Activated naive CD4-positive, alpha-beta T cell treated with anti-CD3 and anti-CD28 coated beads, Interleukin-2, amount 10 ng/mL, durations not matched to agents 7 days and 5 days (primary cell): ENCODE data around the gene ZBTB24.
A peak's percentile ranks its signal among the peaks of the same experiment; 100 is the strongest.

Experiments used
- CTCF ChIA-PET: fragments of 350-600 bp; sonication (Branson Sonifier 250); formaldehyde crosslinking; loops from one replicate; lab custom pipeline; 2021; ENCODE audit warnings: antibody characterized with exemption; lab: Charles Lee
- DNase-seq: peaks from one replicate; pipeline ENCODE4 v3.0.0-alpha.2; 2020
- H3K27ac Mint-ChIP-seq: one replicate; pipeline ENCODE4 v1.8.0; 2021; ENCODE audit warnings: mild to moderate bottlenecking, moderate library complexity, mixed read lengths
- H3K27me3 Mint-ChIP-seq: one replicate; pipeline ENCODE4 v1.8.0; 2021; ENCODE audit warnings: mild to moderate bottlenecking, mixed read lengths
- H3K36me3 Mint-ChIP-seq: one replicate; pipeline ENCODE4 v1.8.0; 2021; ENCODE audit warnings: mixed read lengths
- H3K4me1 Mint-ChIP-seq: one replicate; pipeline ENCODE4 v1.8.0; 2021; ENCODE audit warnings: mixed read lengths
- H3K4me3 Mint-ChIP-seq: one replicate; pipeline ENCODE4 v1.8.0; 2021; ENCODE audit warnings: mild to moderate bottlenecking, moderate library complexity, mixed read lengths
- H3K9me3 Mint-ChIP-seq: one replicate; pipeline ENCODE4 v1.8.0; 2021; ENCODE audit warnings: mixed read lengths

ZBTB24 gene

GRCh38 chr6:109511832-109512231 lies 28.8 kb upstream of the ZBTB24 start:
- Mint-ChIP-seq H3K4me3 (no peak overlapping the region), H3K9me3 (peaks cover 3% of the 10 kb centered on the region), H3K4me1 (peaks cover 22% of the 10 kb centered on the region), H3K36me3 (no peaks in the 10 kb centered on the region), H3K27ac (no peak overlapping the region), H3K27me3 (peaks cover 10% of the 10 kb centered on the region)
- CTCF ChIA-PET: no interaction called here
- no peak for DNase-seq

GRCh38 chr6:109510358-109510757 lies 27.3 kb upstream of the ZBTB24 start:
- H3K36me3 Mint-ChIP-seq: no peaks in the 10 kb centered on the region
- H3K4me3 Mint-ChIP-seq: no peak overlapping the region
- peaks cover 3% of the 10 kb centered on the region for H3K9me3 Mint-ChIP-seq
- H3K27me3 Mint-ChIP-seq: peaks cover 10% of the 10 kb centered on the region
- no peak overlapping the region for H3K27ac Mint-ChIP-seq
- CTCF ChIA-PET: interaction anchor here (0.7 kb wide), 1 partner anchor 19 kb away, joined by 3 read pairs; no protein-coding TSS in a partner anchor
- no peak for DNase-seq
- peaks cover 7% of the 10 kb centered on the region for H3K4me1 Mint-ChIP-seq

DNA sequence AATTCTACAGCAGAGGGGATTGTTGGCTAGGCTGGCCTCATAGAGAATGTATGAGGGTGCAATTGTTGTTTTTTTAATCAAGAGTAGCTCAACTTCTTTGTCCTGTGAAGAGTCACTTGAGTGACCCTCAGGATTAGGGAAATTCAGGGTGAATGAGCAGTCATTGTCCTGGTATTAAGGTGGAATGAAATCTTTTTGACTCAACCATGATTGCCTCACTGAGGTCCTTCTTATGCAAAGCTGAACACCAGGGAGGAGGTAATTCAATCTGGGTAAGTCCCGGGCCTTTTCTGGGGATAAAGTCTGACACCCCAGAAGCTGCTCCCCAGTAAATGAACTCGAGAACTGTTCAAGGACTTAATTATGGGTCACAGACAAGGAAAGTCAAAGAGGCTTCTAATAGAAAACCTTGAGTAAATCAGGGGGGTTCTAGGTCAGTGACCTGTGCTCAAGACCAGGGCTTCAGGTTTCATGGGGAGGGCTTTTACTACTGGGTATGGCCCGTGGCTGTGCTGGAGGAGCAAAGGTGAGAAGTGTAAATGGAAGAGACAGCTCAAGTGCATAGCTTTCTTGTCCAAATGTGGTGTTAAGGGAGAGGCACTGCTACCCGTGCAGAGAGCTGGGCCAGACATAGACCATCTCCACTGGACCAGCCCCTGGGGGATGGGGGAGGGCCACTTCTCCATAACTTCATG lies 25.3 kb upstream of the ZBTB24 start:
- H3K9me3 Mint-ChIP-seq: peaks cover 3% of the 10 kb centered on the region
- CTCF ChIA-PET: interaction anchor here (0.6 to 1.9 kb wide), 4 partner anchors 11 to 162 kb away, joined by 3 to 5 read pairs (median 4); partner anchors contain the start of gene ZBTB24
- peaks cover 19% of the 10 kb centered on the region for H3K27me3 Mint-ChIP-seq
- no peak for DNase-seq
- H3K36me3 Mint-ChIP-seq: no peaks in the 10 kb centered on the region
- H3K27ac Mint-ChIP-seq: no peak overlapping the region
- no peak overlapping the region for H3K4me3 Mint-ChIP-seq
- H3K4me1 Mint-ChIP-seq: no peaks in the 10 kb centered on the region

DNA sequence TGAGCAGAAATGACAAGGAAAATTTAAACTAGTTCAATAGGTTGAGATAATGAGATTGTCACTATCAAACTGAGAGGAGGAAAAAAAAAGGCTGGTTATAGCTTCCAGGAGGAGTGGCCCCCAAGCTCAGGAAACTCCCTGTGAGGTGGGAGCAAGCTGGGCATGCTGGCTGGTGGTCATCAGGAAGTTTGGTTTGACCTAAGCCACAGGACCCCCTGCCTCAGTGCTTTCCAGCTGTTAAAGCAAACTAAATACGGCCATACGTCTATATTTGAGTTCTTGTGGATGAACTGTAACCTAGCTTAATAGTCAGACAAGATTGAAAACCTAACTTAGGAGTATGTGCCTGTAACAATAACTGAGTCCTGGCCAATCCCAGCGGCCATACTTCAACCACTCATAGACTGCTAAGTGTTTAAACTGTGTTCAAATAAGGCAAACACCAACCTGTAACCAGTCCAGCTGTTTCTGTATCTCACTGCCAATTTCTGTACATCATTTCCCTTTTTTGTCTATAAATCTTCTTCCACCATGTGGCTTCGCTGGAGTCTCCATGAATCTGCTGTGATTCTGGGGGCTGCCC lies 24.6 kb upstream of the ZBTB24 start:
- Mint-ChIP-seq H3K4me1 (no peaks in the 10 kb centered on the region), H3K4me3 (no peak overlapping the region), H3K27ac (no peak overlapping the region), H3K9me3 (peaks cover 3% of the 10 kb centered on the region), H3K27me3 (peaks cover 21% of the 10 kb centered on the region), H3K36me3 (no peaks in the 10 kb centered on the region)
- no peak for DNase-seq
- CTCF ChIA-PET: interaction anchor here (0.6 to 1.9 kb wide), 3 partner anchors 10 to 161 kb away, joined by 3 to 5 read pairs (median 3); no protein-coding TSS in a partner anchor

- CTCF ChIA-PET: interaction anchor here (1.1 to 1.9 kb wide), 2 partner anchors 10 to 46 kb away, joined by 3 to 5 read pairs; no protein-coding TSS in a partner anchor
- Mint-ChIP-seq H3K27me3 (peaks cover 21% of the 10 kb centered on the region), H3K9me3 (peaks cover 3% of the 10 kb centered on the region), H3K36me3 (no peaks in the 10 kb centered on the region), H3K4me3 (no peak overlapping the region), H3K4me1 (no peaks in the 10 kb centered on the region), H3K27ac (no peak overlapping the region)
- no peak for DNase-seq
Measured at GRCh38 chr6:109506841-109507240, 23.8 kb upstream of the ZBTB24 start.

DNA sequence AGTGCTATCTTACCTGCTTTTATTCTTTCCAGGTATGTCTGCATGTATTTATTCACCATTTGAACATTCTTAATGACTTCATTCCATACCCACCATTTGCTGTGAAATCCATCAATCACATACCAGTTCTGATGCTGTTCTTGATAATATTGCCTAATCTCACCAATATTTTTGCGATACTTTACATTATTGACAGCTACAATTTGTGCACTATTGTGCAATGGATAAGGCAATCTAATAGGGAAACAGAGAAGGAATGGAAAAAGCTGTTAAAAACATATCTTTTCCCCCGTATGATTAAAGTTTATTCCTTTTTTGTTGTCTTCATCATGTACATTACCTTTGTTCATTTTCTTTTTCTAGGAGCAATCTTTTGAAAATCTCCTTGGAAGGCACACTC lies 23.3 kb upstream of the ZBTB24 start:
- CTCF ChIA-PET: interaction anchor here (1.1 to 1.9 kb wide), 2 partner anchors 9 to 45 kb away, joined by 3 to 5 read pairs; no protein-coding TSS in a partner anchor
- peaks cover 3% of the 10 kb centered on the region for H3K9me3 Mint-ChIP-seq
- H3K4me3 Mint-ChIP-seq: no peak overlapping the region
- no peak for DNase-seq
- no peaks in the 10 kb centered on the region for H3K4me1 Mint-ChIP-seq
- H3K27ac Mint-ChIP-seq: no peak overlapping the region
- H3K27me3 Mint-ChIP-seq: peaks cover 21% of the 10 kb centered on the region
- H3K36me3 Mint-ChIP-seq: no peaks in the 10 kb centered on the region

GRCh38 chr6:109503327-109504224 lies 20.6 kb upstream of the ZBTB24 start:
- no peak for DNase-seq
- H3K9me3 Mint-ChIP-seq: no peaks in the 10 kb centered on the region
- H3K27me3 Mint-ChIP-seq: peaks cover 14% of the 10 kb centered on the region
- H3K27ac Mint-ChIP-seq: no peak overlapping the region
- H3K4me1 Mint-ChIP-seq: no peaks in the 10 kb centered on the region
- H3K4me3 Mint-ChIP-seq: no peak overlapping the region
- no peaks in the 10 kb centered on the region for H3K36me3 Mint-ChIP-seq
- CTCF ChIA-PET: no interaction called here

GRCh38 chr6:109498936-109499335 lies 15.9 kb upstream of the ZBTB24 start:
- Mint-ChIP-seq H3K4me3 (no peak overlapping the region), H3K27ac (no peak overlapping the region), H3K9me3 (no peaks in the 10 kb centered on the region), H3K36me3 (no peaks in the 10 kb centered on the region), H3K27me3 (peaks cover 19% of the 10 kb centered on the region), H3K4me1 (peaks cover 18% of the 10 kb centered on the region)
- CTCF ChIA-PET: no interaction called here
- no peak for DNase-seq

- Mint-ChIP-seq H3K9me3 (no peaks in the 10 kb centered on the region), H3K36me3 (no peaks in the 10 kb centered on the region), H3K4me3 (no peak overlapping the region), H3K4me1 (peaks cover 18% of the 10 kb centered on the region), H3K27ac (no peak overlapping the region), H3K27me3 (peaks cover 12% of the 10 kb centered on the region)
- DNase-seq: no peak
- CTCF ChIA-PET: no interaction called here
Measured at GRCh38 chr6:109498052-109498451, 15.0 kb upstream of the ZBTB24 start.

- Mint-ChIP-seq H3K9me3 (no peaks in the 10 kb centered on the region), H3K27me3 (peaks cover 12% of the 10 kb centered on the region), H3K36me3 (no peaks in the 10 kb centered on the region), H3K4me1 (peaks cover 28% of the 10 kb centered on the region), H3K27ac (peak overlapping the region; percentile 3), H3K4me3 (no peak overlapping the region)
- CTCF ChIA-PET: interaction anchor here (1.5 kb wide), 1 partner anchor 544 kb away, joined by 5 read pairs; no protein-coding TSS in a partner anchor
- DNase-seq: peak; percentile 33
Measured at GRCh38 chr6:109496036-109496772, 13.2 kb upstream of the ZBTB24 start.

DNA sequence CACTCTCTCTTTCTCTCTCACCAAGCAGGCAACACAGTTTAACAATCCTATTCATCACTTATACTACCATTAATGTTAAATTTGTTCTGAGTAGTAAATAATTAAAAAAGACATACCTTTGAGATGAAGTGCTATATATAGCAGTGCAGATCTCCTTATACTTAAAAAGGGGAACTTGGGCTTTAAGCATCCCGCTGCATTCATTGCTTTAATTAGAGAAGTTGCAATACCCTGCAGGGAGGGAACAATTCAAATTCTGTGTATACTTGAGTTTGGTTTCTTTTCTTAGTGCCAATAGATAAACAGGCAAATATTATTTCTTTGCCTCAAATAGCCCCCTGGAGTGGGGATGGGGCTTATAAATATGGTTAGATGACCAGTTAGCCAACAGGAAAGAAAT lies 10.8 kb upstream of the ZBTB24 start:
- H3K27me3 Mint-ChIP-seq: peaks cover 12% of the 10 kb centered on the region
- no peak overlapping the region for H3K27ac Mint-ChIP-seq
- CTCF ChIA-PET: no interaction called here
- no peak for DNase-seq
- H3K4me1 Mint-ChIP-seq: peaks cover 40% of the 10 kb centered on the region
- no peaks in the 10 kb centered on the region for H3K36me3 Mint-ChIP-seq
- no peak overlapping the region for H3K4me3 Mint-ChIP-seq
- no peaks in the 10 kb centered on the region for H3K9me3 Mint-ChIP-seq

DNA sequence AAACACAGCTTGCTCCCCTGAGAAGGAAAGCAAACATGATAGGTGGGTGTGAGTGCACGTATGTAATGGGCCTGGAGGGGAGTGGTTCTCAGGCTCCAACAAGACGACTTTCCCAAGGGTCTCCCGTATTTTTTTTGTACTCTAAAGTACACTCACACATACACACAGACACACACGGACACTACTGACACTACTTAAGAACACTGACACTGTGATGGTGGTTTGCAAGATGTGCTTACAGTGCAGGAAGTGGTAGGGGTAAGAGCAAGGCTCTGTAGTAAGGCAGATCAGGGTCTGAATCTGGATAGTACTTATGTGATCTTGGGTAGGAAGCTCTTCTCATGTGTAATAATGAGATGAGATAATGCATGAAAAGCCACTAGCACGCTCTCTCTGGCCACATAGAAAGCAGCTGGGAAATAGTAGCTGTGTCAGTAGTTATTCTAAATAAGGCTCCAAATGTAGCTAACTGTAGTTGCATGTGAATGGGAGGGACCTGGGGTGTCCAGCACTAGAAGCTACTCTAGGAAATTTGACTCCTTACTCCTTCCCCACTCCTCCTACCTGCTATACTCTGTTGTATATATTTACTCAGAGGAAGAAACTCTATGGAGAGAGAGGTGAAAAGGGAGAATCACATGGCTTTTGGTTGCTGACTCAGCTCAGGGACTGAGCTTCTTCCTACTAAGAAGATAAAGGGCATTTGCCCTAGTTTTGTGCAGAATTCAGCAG lies 8.4 kb upstream of the ZBTB24 start:
- no peaks in the 10 kb centered on the region for H3K9me3 Mint-ChIP-seq
- H3K27ac Mint-ChIP-seq: peak overlapping the region; percentile 82
- H3K27me3 Mint-ChIP-seq: peaks cover 7% of the 10 kb centered on the region
- peaks cover 30% of the 10 kb centered on the region for H3K4me1 Mint-ChIP-seq
- peak; percentile 36 for DNase-seq
- CTCF ChIA-PET: interaction anchor here (1.0 to 1.8 kb wide), 10 partner anchors 9 to 109 kb away, joined by 3 to 9 read pairs (median 4); partner anchors contain the start of genes CD164 and MICAL1
- H3K4me3 Mint-ChIP-seq: no peak overlapping the region
- H3K36me3 Mint-ChIP-seq: no peaks in the 10 kb centered on the region

GRCh38 chr6:109490713-109491112 lies 7.7 kb upstream of the ZBTB24 start:
- H3K36me3 Mint-ChIP-seq: no peaks in the 10 kb centered on the region
- peaks cover 24% of the 10 kb centered on the region for H3K4me1 Mint-ChIP-seq
- H3K27me3 Mint-ChIP-seq: peaks cover 3% of the 10 kb centered on the region
- no peaks in the 10 kb centered on the region for H3K9me3 Mint-ChIP-seq
- peak overlapping the region; percentile 82 for H3K27ac Mint-ChIP-seq
- no peak for DNase-seq
- H3K4me3 Mint-ChIP-seq: no peak overlapping the region
- CTCF ChIA-PET: interaction anchor here (1.0 to 1.8 kb wide), 9 partner anchors 9 to 108 kb away, joined by 3 to 9 read pairs (median 5); partner anchors contain the start of genes CD164 and MICAL1
